OCI-LY1 (cell line): ENCODE data around the gene NT5C2.

Source experiments
- H2AFZ ChIP-seq: fragments of 200-600 bp; sonication (generic), shearing (Covaris generic); 2 replicates; pipeline ENCODE4 v1.6.0; 2014; ENCODE audit warnings: antibody characterized with exemption, mild to moderate bottlenecking, low read length
- H3F3A ChIP-seq: fragments of 200-600 bp; sonication (generic), shearing (Covaris generic); 2 replicates; pipeline ENCODE4 v1.6.0; 2014; ENCODE audit warnings: mild to moderate bottlenecking, antibody characterized with exemption, low read length, moderate library complexity; ENCODE audit not compliant: insufficient read depth
- H3K27ac ChIP-seq: fragments of 200-600 bp; sonication (generic); 2 replicates; pipeline ENCODE4 v1.5.1; 2014; ENCODE audit warnings: low read length, mixed run types, mild to moderate bottlenecking, low read depth; ENCODE audit not compliant: poor library complexity, severe bottlenecking
- H3K27me3 ChIP-seq: fragments of 200-600 bp; sonication (generic); 2 replicates; pipeline ENCODE4 v1.6.0; 2014; ENCODE audit warnings: antibody characterized with exemption, mild to moderate bottlenecking, low read length, moderate library complexity; ENCODE audit not compliant: insufficient read depth
- H3K36me3 ChIP-seq: fragments of 200-600 bp; sonication (generic); 2 replicates; pipeline ENCODE4 v1.6.1; 2014; ENCODE audit warnings: mild to moderate bottlenecking, antibody characterized with exemption, low read length, moderate library complexity, mixed read lengths; ENCODE audit not compliant: insufficient read depth
- H3K4me1 ChIP-seq: fragments of 200-600 bp; sonication (generic); 2 replicates; pipeline ENCODE4 v1.5.1; 2014; ENCODE audit warnings: mild to moderate bottlenecking, low read length, moderate library complexity; ENCODE audit not compliant: insufficient read depth, severe bottlenecking
- H3K4me2 ChIP-seq: fragments of 200-600 bp; sonication (generic), shearing (Covaris generic); 2 replicates; pipeline ENCODE4 v1.6.1; 2014; ENCODE audit warnings: low read length
- H3K4me3 ChIP-seq: fragments of 200-600 bp; sonication (generic); 2 replicates; pipeline ENCODE4 v1.5.1; 2014; ENCODE audit warnings: low read length, low read depth, mild to moderate bottlenecking, mixed read lengths; ENCODE audit not compliant: poor library complexity, severe bottlenecking
- H3K79me2 ChIP-seq: fragments of 200-600 bp; shearing (Covaris generic); 2 replicates; pipeline ENCODE4 v1.6.1; 2016; ENCODE audit warnings: mixed run types, low read length, mixed read lengths; ENCODE audit not compliant: insufficient read depth
- H3K9ac ChIP-seq: fragments of 200-600 bp; sonication (generic), shearing (Covaris generic); 2 replicates; pipeline ENCODE4 v1.6.1; 2014; ENCODE audit warnings: mild to moderate bottlenecking, low read length, mixed read lengths
- H3K9me2 ChIP-seq: fragments of 200-600 bp; sonication (generic), shearing (Covaris generic); 2 replicates; pipeline ENCODE4 v1.6.1; 2014; ENCODE audit warnings: low read depth, mild to moderate bottlenecking, low read length, mixed read lengths
- H3K9me3 ChIP-seq: fragments of 200-600 bp; shearing (Covaris generic); 2 replicates; pipeline ENCODE4 v1.6.1; 2014; ENCODE audit warnings: low read length, mixed read lengths
- H4K20me1 ChIP-seq: fragments of 200-600 bp; sonication (generic), shearing (Covaris generic); 2 replicates; pipeline ENCODE4 v1.6.0; 2016; ENCODE audit warnings: mild to moderate bottlenecking, low read length; ENCODE audit not compliant: insufficient read depth
- EZH2 ChIP-seq: fragments of 200-600 bp; sonication (generic), shearing (Covaris generic); IDR thresholded peaks from 2 replicates; pipeline ENCODE4 v1.8.0; 2017; ENCODE audit warnings: borderline replicate concordance, mixed run types, mild to moderate bottlenecking, antibody characterized with exemption, low read length, moderate library complexity, mixed read lengths
- TF ChIP-seq, protein P1 (sequence below): fragments of 200-600 bp; sonication (generic), shearing (Covaris generic); IDR thresholded peaks from 2 replicates; pipeline ENCODE4 v1.5.1; 2017; ENCODE audit warnings: mild to moderate bottlenecking, antibody characterized with exemption, low read length, moderate library complexity, mixed read lengths

NT5C2 gene

DNA sequence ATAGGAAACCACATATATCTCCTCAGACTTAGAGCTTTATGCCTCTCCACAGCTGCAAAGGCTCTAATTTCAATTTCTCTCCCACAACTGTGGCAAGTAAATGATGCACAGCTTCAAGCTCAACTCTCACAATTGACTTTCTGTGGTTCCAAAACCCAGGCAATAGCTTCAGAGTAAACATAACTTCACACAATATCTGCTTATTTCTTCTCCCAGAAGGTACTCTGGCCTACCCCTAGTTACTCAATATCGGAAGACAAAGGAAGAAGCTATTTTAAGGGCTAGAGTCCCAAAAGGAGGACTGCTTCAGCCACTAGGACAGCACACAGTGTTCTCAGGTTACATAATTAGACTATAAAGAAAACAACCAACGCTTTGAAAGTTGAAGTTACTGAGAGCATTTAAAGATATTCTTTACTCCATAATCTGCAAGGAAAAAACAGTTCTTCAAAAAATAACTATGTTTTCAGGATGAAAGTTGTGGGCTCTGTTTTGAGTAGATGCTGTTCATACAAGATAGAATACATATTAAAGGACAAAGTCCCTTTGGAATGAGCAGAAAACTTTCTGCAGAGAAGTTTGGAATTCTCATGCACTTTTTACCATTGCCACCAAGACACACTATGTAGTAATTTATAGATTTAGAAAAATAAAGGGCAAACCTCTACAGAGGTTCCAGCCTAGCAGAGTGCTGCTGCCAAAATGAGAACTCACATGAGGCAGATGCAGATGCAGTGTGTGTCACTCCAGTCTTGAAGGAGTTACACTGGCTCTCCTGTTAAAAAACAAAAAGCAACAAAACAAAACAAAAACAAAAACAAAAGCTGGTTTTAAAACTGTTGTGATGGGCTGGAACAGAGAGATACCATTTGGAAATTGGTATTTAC lies 81.8 kb downstream of the NT5C2 start:
- Histone ChIP-seq H3K4me1 (no peaks in the 10 kb centered on the region), H3K27ac (no peak overlapping the region), H3K9me3 (no peaks in the 10 kb centered on the region), H3K79me2 (no peaks in the 10 kb centered on the region), H3F3A (no peaks in the 10 kb centered on the region), H2AFZ (no peak overlapping the region), H3K36me3 (peaks cover 8% of the 10 kb centered on the region), H3K4me3 (no peak overlapping the region), H3K4me2 (no peak overlapping the region), H3K9me2 (no peaks in the 10 kb centered on the region), H3K27me3 (no peaks in the 10 kb centered on the region), H3K9ac (no peak overlapping the region), H4K20me1 (no peaks in the 10 kb centered on the region)
- TF ChIP-seq, protein P1, sequence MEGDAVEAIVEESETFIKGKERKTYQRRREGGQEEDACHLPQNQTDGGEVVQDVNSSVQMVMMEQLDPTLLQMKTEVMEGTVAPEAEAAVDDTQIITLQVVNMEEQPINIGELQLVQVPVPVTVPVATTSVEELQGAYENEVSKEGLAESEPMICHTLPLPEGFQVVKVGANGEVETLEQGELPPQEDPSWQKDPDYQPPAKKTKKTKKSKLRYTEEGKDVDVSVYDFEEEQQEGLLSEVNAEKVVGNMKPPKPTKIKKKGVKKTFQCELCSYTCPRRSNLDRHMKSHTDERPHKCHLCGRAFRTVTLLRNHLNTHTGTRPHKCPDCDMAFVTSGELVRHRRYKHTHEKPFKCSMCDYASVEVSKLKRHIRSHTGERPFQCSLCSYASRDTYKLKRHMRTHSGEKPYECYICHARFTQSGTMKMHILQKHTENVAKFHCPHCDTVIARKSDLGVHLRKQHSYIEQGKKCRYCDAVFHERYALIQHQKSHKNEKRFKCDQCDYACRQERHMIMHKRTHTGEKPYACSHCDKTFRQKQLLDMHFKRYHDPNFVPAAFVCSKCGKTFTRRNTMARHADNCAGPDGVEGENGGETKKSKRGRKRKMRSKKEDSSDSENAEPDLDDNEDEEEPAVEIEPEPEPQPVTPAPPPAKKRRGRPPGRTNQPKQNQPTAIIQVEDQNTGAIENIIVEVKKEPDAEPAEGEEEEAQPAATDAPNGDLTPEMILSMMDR, result no peak
- TF ChIP-seq EZH2, result no peak

DNA sequence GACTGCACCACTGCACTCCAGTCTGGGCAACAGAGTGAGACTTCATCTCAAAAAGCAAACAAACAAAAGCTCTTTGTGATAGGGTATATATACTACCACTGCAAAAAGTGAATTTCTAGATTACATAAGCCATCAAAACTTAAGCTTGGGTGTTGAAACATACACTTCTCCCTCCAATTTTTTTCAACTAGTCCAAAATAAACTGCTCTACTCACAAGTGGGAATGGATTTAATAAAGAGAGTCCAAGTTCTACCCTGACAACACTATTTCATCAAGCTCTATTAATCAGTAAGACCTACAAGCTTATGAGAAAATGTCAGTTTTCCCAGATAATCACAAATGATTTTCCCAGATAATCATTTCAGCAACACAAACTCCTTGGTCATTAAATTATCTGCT lies 82.7 kb downstream of the NT5C2 start:
- Histone ChIP-seq H3K4me1 (no peaks in the 10 kb centered on the region), H2AFZ (no peak overlapping the region), H3K79me2 (no peaks in the 10 kb centered on the region), H3K9me2 (no peaks in the 10 kb centered on the region), H3K27me3 (no peaks in the 10 kb centered on the region), H4K20me1 (no peaks in the 10 kb centered on the region), H3K9me3 (no peaks in the 10 kb centered on the region), H3K4me3 (no peak overlapping the region), H3K27ac (no peak overlapping the region), H3F3A (no peaks in the 10 kb centered on the region), H3K4me2 (no peak overlapping the region), H3K9ac (no peak overlapping the region), H3K36me3 (peaks cover 13% of the 10 kb centered on the region)
- TF ChIP-seq, protein P1, result no peak
- TF ChIP-seq EZH2, result no peak

DNA sequence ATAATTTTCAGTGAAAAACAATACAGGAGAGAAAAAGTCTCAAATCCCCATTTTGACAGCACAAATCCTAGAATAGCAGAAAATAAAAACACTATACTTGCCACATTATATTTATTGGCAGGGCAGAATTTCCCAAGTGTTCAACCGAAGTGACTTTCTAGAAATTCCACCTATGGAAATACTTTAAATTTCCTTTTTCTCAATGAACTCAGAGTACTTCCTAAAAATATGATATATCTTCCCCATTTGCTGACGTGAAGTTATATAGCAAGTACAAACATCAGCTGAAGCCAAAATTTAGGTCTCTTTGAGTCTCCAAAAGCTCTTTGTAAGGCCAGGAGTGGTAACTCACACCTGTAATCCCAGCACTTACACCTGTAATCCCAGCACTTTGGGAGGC lies 83.3 kb downstream of the NT5C2 start:
- no peaks in the 10 kb centered on the region for H3K9me3 ChIP-seq
- H3F3A ChIP-seq, result no peaks in the 10 kb centered on the region
- H3K9ac ChIP-seq, result no peak overlapping the region
- TF ChIP-seq EZH2, result no peak
- TF ChIP-seq, protein P1, result no peak
- H2AFZ ChIP-seq, result no peak overlapping the region
- no peaks in the 10 kb centered on the region for H3K4me1 ChIP-seq
- H4K20me1 ChIP-seq, result no peaks in the 10 kb centered on the region
- no peak overlapping the region for H3K4me2 ChIP-seq
- H3K4me3 ChIP-seq, result no peak overlapping the region
- H3K27me3 ChIP-seq, result no peaks in the 10 kb centered on the region
- no peak overlapping the region for H3K27ac ChIP-seq
- no peaks in the 10 kb centered on the region for H3K9me2 ChIP-seq
- peaks cover 14% of the 10 kb centered on the region for H3K36me3 ChIP-seq
- H3K79me2 ChIP-seq, result no peaks in the 10 kb centered on the region
